HEK293 (cell line): ENCODE results near the gene PDIA5.

Source experiments
- TCF7L2 ChIP-seq: IDR thresholded peaks from 2 replicates; pipeline ENCODE4 v1.6.1; 2011; ENCODE audit warnings: low read depth, mild to moderate bottlenecking, inconsistent platforms, low read length, moderate library complexity, borderline replicate concordance
- YY1 ChIP-seq: fragments of 450-650 bp; formaldehyde crosslinking; IDR thresholded peaks from 2 replicates; pipeline ENCODE4 v1.5.1; 2018; ENCODE audit warnings: missing biosample characterization, missing genetic modification characterization
- ZFP37 ChIP-seq: fragments of 450-650 bp; formaldehyde crosslinking; IDR thresholded peaks from 2 replicates; pipeline ENCODE4 v1.5.1; 2016; ENCODE audit warnings: missing biosample characterization, missing genetic modification characterization
- ZNF274 ChIP-seq, 2 experiments: fragments of 200-500 bp in 1 of 2; fragments of 450-650 bp in 1 of 2; sonication (Bioruptor generic) in 1 of 2; formaldehyde crosslinking in 1 of 2; IDR thresholded peaks; 2 replicates each; pipeline versions ENCODE4 v1.5.1 to v1.6.1; 2014 to 2016; ENCODE audit warnings: borderline replicate concordance in 1 of 2, inconsistent platforms in 1 of 2, low read length in 1 of 2, missing biosample characterization in 1 of 2, missing genetic modification characterization in 1 of 2
- ZNF341 ChIP-seq: fragments of 450-650 bp; formaldehyde crosslinking; IDR thresholded peaks from 2 replicates; pipeline ENCODE4; 2016; ENCODE audit warnings: low read depth, missing biosample characterization, missing genetic modification characterization
- ZNF37A ChIP-seq: fragments of 450-650 bp; IDR thresholded peaks from 2 replicates; pipeline ENCODE4 v1.5.1; 2018; ENCODE audit warnings: missing biosample characterization, missing genetic modification characterization
- ZNF416 ChIP-seq: fragments of 450-650 bp; formaldehyde crosslinking; IDR thresholded peaks from 2 replicates; pipeline ENCODE4 v1.5.1; 2016; ENCODE audit warnings: missing biosample characterization, missing genetic modification characterization
- ZNF548 ChIP-seq: fragments of 450-650 bp; formaldehyde crosslinking; IDR thresholded peaks from 2 replicates; pipeline ENCODE4 v1.5.1; 2016; ENCODE audit warnings: missing biosample characterization, missing genetic modification characterization
- ZNF558 ChIP-seq: fragments of 450-650 bp; formaldehyde crosslinking; IDR thresholded peaks from 2 replicates; pipeline ENCODE4 v1.5.1; 2016; ENCODE audit warnings: missing biosample characterization, missing genetic modification characterization
- TF ChIP-seq, protein P1 (sequence below): fragments of 450-650 bp; formaldehyde crosslinking; IDR thresholded peaks from 2 replicates; pipeline ENCODE4 v1.5.1; 2017; ENCODE audit warnings: missing biosample characterization, missing genetic modification characterization
- TF ChIP-seq, protein P2 (sequence below): fragments of 450-650 bp; formaldehyde crosslinking; IDR thresholded peaks from 2 replicates; pipeline ENCODE4 v1.5.1; 2016; ENCODE audit warnings: missing biosample characterization, missing genetic modification characterization
- TF ChIP-seq, protein P3 (sequence below): fragments of 450-650 bp; formaldehyde crosslinking; IDR thresholded peaks from 2 replicates; pipeline ENCODE4 v1.5.1; 2016; ENCODE audit warnings: missing biosample characterization, missing genetic modification characterization, low read depth
- TF ChIP-seq, protein P4 (sequence below): IDR thresholded peaks from 2 replicates; pipeline ENCODE4 v1.6.1; 2011; ENCODE audit warnings: mild to moderate bottlenecking, low read depth, low read length, borderline replicate concordance

- no peak for TF ChIP-seq ZFP37 (tag by site-specific recombination)
- TF ChIP-seq, protein P1, sequence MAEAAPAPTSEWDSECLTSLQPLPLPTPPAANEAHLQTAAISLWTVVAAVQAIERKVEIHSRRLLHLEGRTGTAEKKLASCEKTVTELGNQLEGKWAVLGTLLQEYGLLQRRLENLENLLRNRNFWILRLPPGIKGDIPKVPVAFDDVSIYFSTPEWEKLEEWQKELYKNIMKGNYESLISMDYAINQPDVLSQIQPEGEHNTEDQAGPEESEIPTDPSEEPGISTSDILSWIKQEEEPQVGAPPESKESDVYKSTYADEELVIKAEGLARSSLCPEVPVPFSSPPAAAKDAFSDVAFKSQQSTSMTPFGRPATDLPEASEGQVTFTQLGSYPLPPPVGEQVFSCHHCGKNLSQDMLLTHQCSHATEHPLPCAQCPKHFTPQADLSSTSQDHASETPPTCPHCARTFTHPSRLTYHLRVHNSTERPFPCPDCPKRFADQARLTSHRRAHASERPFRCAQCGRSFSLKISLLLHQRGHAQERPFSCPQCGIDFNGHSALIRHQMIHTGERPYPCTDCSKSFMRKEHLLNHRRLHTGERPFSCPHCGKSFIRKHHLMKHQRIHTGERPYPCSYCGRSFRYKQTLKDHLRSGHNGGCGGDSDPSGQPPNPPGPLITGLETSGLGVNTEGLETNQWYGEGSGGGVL (tag by site-specific recombination), result no peak
- TF ChIP-seq, protein P2, sequence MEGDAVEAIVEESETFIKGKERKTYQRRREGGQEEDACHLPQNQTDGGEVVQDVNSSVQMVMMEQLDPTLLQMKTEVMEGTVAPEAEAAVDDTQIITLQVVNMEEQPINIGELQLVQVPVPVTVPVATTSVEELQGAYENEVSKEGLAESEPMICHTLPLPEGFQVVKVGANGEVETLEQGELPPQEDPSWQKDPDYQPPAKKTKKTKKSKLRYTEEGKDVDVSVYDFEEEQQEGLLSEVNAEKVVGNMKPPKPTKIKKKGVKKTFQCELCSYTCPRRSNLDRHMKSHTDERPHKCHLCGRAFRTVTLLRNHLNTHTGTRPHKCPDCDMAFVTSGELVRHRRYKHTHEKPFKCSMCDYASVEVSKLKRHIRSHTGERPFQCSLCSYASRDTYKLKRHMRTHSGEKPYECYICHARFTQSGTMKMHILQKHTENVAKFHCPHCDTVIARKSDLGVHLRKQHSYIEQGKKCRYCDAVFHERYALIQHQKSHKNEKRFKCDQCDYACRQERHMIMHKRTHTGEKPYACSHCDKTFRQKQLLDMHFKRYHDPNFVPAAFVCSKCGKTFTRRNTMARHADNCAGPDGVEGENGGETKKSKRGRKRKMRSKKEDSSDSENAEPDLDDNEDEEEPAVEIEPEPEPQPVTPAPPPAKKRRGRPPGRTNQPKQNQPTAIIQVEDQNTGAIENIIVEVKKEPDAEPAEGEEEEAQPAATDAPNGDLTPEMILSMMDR (tag by site-specific recombination), result no peak
- TF ChIP-seq, protein P3, sequence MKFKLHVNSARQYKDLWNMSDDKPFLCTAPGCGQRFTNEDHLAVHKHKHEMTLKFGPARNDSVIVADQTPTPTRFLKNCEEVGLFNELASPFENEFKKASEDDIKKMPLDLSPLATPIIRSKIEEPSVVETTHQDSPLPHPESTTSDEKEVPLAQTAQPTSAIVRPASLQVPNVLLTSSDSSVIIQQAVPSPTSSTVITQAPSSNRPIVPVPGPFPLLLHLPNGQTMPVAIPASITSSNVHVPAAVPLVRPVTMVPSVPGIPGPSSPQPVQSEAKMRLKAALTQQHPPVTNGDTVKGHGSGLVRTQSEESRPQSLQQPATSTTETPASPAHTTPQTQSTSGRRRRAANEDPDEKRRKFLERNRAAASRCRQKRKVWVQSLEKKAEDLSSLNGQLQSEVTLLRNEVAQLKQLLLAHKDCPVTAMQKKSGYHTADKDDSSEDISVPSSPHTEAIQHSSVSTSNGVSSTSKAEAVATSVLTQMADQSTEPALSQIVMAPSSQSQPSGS (tag by site-specific recombination), result no peak
- TF ChIP-seq TCF7L2, result no peak
- no peak for TF ChIP-seq ZNF274 (IDR thresholded peaks at IDR 0.05; ENCODE audit: low read length)
- no peak for TF ChIP-seq ZNF274 (tag by site-specific recombination; IDR thresholded peaks at IDR 0.05; ENCODE audit: borderline replicate concordance)
- no peak for TF ChIP-seq ZNF341 (tag by site-specific recombination)
- TF ChIP-seq ZNF558 (tag by site-specific recombination), result no peak
- TF ChIP-seq ZNF416 (tag by site-specific recombination), result no peak
- TF ChIP-seq ZNF548 (tag by site-specific recombination), result no peak
- TF ChIP-seq ZNF37A, result no peak
- TF ChIP-seq, protein P4, sequence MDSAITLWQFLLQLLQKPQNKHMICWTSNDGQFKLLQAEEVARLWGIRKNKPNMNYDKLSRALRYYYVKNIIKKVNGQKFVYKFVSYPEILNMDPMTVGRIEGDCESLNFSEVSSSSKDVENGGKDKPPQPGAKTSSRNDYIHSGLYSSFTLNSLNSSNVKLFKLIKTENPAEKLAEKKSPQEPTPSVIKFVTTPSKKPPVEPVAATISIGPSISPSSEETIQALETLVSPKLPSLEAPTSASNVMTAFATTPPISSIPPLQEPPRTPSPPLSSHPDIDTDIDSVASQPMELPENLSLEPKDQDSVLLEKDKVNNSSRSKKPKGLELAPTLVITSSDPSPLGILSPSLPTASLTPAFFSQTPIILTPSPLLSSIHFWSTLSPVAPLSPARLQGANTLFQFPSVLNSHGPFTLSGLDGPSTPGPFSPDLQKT, result no peak
- no peak for TF ChIP-seq YY1
These were observed 16.7 kb downstream of the PDIA5 start for GRCh38 chr3:123083383-123084124.
